Measurements from ENCODE around the gene CD101. TPM values are rescaled to one million over a fixed set of nuclear protein-coding genes. Genes with fewer than 3 reads are reported as not detected.
A peak's percentile ranks its signal among the peaks of the same experiment; 100 is the strongest.

CD101 gene
- total RNA-seq, 1 donor from 2014 or later: 1.1 TPM

DNA sequence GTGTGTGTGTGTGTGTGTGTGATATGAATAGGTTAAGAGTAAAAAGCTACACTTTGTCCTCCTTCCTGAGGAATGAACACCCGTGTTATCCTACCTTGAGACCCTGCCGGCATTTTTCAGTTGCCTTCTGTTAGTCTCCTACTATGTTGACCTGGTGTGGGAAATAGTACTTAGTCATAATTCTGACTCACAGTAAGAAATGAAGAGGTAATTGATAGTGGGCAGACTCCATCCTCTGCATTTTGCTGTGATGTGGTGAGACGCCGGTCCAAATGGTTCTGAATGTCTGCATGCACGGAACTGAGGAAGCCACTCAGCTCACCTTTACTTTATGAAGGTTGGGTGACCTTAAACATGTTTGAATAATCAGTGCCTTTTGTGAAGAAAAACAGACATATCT lies 12.6 kb downstream of the CD101 start:
- no peak for DNase-seq

DNA sequence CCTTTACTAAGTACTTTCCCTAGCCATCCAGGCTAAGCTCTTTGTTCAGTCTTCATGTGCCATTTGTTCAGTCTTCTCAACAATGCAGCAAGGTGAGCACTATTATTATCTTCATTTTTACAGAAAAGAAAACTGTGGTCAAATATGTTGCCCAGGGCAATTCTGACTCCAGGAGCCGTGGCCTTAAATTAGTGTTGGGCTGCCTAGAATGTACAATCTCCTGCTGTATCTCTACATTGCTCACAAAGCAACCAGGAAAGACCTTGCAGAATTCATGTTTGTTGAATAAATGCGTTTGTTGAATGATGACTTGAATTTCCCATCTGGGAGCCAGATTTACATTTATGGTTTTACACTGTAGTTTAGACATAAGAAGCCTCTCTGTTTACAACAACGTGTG lies 14.2 kb downstream of the CD101 start:
- DNase-seq: no peak

DNA sequence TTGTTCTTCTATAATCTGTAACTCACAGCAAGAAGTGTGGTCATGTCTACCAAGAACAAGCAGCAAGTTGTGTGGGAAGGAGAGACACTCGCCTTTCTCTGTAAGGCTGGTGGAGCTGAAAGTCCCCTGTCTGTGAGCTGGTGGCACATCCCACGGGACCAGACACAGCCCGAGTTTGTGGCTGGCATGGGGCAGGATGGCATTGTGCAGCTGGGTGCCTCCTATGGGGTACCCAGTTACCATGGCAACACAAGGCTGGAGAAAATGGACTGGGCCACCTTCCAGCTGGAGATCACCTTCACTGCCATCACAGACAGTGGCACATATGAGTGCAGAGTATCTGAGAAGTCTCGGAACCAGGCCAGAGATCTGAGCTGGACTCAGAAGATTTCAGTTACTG lies 15.5 kb downstream of the CD101 start:
- DNase-seq: no peak

DNA sequence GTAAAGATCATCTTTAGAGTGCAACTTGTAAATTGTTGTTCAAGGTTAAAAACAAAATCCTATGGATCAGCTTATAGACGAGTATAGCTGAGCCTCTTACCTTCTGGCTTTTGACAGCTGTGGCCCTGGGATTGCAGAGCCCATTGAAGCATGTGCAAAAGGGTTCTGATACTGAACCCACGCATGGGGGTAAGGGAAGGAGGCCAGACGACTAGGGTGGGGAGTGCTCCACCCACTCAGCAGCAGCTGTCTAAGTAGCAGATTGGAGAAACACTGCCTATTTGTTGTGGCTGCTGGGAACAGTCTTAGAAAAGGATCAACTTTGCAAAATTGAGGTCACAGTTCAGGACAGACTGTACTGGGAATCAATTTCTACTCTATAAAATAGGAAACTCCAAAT lies 16.1 kb downstream of the CD101 start:
- peak; percentile 16 for DNase-seq

DNA sequence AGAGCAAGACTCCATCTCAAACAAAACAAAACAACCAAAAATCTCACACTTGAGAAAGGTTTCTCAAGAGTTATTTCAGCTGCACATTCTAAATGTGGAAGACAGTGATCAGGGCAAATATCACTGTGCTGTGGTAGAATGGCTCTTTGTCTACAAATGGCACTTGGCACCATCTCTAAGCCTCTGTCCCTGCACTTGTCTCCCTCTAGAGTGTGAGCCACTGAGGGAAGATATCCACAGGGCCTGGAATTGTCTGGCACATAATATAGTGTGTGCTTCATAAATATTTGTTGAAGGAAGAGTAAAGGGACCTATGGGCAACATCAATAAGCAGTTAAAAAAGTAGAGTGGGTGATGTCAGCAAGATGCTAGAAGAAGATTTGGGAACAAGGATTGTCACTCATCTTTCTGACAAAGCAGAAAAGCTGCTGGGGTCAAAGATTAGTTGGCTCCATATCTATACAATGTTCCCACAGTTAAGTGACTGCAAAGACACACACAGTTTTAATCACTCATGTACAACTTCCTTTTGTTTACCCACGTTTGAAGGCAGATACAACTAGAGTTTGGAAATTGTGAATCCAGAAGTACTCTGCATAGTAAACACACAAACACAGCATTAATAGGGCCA lies 19.1 kb downstream of the CD101 start:
- DNase-seq: no peak

DNA sequence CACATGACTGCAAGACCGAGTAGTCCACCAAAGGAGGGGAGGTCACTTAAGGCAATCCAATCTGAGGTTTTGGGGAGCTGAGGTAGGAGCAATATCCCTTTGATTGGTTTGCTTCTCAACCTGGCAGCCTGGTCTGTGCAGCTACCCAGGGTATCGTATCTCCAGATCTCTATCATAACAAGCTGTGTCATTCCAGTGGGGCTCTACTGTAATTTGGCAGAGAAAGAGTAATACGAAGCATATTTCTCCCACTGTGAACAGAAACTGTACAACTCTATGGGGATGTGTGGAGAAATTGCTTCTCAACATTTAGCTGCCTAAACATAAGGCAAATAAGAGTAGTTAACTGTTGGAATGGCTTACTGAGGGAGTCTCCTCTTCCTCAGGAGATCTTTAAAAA lies 20.6 kb downstream of the CD101 start:
- no peak for DNase-seq

DNA sequence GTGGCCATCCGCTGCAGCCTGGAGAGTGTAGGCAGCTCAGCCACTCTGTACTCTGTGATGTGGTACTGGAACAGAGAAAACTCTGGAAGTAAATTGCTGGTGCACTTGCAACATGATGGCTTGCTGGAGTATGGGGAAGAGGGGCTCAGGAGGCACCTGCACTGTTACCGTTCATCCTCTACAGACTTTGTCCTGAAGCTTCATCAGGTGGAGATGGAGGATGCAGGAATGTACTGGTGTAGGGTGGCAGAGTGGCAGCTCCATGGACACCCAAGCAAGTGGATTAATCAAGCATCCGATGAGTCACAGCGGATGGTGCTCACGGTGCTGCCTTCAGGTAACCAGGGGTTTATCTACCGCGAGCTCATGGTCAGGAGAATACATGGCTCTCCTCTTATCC lies 24.0 kb downstream of the CD101 start:
- DNase-seq: no peak

DNA sequence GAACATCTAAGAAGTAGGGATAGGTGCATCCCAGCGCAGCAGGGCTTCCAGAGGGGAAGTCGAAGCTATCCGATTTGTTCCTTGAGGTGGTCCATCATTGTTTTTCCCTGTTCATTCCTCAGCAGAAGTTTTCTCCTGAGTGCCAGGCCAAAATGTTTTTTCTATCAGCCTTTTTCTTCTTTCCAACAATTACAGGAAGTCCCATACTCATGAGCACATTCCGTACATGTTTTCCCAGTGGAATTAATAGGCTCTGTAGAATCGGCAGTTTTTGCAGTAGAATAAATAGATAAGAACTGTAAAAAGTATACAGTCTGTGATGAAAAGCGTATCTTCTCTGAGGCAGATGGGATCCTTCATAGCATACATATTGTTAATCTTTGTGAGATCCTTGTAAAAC lies 24.8 kb downstream of the CD101 start:
- no peak for DNase-seq

DNA sequence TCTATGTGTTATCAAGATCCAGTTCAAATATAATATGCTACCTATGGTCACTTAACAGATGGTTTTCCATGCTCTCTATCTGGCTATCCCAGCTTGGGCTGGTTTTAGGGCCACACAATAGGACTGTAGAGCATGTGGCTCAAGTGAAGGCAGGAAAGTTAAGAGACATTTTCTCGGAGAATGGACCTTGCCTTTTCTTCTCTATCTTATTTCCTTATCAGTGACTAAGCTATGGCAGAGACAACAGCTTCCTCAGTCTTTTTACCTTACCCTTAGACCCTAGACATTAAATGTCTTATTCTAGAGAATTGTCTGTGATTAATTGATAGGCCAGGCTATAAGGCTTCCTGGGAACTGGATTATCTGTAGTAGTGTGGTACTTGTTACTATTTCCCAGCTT lies 28.1 kb downstream of the CD101 start:
- DNase-seq: no peak

DNA sequence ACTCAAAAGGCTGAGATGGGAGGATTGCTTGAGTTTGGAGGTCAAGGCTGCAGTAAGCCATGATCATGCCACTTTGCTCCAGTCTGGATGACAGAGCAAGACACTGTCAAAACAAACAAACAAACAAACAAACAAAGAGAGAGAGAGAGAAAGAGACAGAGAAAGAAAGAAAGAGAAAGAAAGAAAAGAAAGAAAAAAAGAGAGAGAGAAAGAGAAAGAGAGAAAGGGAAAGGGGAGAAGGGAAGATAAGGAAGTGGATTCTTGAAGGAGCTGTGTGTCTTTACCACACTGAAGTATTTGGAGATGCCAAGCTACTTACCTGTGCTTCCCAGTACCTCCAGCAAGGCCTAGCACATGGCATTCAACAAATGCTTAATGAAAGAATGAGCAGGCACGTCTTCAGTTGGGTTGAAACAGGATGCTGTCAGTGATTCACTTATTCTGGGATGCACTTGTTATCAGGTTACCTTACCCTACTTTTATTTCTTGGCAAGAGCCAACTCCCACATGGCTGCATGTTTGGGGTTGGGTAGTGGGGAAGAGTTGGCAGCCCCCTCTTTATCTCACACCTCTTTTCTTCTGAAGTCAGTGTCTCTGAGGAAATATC lies 28.8 kb downstream of the CD101 start:
- DNase-seq: no peak

DNA sequence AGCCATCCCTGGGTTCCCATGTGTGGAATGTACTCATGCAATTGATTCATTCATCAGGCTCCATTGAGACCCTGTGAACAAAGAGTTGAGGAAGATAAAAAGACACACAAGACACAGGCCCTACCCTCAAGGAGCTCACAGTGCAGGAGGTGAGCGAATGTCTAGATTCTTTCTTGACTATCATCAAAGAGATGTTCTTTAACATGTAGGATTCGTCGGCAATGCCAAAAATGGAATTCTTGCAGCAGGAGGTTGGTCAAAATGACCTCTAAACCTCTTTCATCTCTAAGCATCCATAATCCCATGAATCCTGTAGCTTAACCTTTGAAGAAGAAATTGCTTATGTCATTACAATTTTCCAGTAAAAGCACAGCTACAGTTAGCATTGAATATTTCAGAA lies 30.7 kb downstream of the CD101 start:
- no peak for DNase-seq

DNA sequence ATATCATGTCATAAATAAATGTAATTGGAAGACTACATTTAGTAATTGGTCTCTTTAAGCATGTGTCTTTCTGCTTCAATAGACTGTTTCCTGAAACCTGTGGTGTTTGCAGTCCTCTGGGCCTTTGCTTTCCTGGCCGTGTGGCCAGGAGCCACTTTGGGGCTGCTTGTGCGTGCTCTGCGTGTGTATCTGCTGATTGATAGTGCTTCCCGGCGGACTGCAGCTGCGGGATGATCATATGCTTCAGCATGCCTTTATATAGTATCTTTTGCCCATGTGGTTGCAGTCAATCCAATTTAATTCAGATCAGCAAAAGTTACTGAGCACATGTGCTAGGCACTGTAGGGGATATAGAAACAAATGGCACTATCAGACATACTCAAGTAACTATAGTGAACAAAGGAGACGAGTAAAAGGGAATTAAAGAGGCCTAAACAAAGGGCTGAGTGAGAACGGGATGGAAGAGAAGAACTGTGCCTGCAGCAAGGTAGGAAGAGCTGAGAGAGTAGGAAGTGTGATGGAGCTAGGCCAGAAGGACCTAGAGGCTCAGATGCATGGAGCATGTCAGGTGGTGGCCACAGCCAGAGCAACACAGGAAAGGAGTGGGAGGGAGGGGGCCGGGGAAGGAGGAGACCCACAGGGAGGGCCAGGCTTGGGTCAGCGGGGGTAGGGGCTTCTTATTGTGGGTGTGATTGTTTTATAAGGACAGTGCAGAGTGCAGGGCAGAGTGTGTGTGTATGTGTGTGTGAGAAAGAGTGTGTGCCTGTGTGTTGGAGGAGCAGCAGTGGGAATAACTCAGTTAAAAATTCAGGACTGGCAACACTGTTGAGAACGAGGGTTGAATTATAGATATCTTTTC lies 31.4 kb downstream of the CD101 start:
- DNase-seq: no peak

DNA sequence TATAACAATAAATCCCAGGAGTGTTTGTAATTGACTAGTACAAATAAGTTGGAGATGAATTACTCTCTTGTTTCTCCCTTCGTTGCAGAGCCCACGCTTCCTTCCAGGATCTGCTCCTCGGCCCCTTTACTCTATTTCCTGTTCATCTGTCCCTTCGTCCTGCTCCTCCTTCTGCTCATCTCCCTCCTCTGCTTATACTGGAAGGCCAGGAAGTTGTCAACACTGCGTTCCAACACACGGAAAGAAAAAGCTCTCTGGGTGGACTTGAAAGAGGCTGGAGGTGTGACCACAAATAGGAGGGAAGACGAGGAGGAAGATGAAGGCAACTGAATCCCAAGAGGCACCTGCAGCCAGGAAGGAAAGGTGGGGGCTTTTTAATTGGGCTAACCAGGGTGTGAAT lies 32.2 kb downstream of the CD101 start:
- no peak for DNase-seq

DNA sequence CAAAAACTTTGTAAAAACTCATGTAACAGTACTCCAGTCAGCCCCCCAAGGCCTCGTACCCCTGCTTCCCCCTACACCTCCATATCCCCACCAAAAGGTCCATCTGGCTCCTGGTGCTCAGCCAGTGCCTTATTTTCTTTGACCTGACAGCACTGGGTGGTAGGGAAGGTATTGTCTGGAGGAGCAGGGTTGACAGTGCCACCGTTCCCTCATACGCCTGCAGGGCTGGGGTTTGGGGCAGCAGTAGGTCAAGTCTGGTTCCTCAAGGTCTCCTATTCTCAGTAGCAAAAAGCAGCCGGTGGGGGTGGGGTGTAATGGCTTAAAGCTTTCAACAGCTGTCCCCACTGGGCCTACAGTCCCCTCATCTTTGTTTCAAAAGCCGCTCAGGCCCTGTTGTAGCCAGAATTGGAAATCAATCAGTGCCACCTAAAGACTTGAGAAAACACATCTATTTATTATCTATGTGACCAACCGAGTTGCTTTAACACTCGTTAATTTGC lies 33.3 kb downstream of the CD101 start:
- no peak for DNase-seq

DNA sequence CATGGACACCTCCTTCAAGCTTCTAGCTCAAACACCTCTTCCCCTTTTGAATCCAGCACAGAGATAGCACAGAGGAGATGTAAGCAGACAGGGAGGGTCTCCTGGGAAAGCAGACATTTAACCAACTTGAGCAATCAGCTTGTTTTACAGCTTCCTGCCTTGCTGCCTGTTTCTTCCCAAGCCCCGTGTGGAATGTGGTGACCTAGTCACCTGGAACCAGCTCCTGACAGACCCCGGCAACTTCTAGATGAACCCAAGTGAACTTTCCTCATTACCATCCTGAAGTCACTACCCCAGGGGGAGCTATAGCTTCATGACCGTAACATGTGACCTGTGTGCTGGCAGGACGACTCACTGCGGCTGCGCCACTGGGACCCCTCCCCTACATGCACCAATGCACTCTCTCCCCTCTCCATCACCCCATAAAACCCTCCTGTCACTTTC lies 34.5 kb downstream of the CD101 start:
- DNase-seq: no peak

DNA sequence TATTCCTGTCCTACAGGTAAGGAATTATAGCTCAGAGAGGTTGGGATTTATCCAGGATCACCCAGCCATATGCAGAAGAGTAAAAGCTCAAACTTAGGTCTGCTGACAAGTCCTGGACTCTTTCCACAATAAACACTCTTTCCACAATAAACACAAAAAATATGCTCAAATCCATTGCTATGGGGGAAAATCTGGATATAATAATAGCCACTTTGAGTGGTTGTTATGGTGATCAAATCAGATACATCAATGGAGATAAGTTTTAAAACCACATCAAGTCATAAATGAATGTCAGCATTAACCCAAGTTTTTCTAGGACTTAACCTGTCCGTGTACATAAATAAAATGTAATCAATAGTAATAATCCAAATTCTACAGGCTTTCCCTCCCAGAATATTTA lies 36.2 kb downstream of the CD101 start:
- no peak for DNase-seq

DNA sequence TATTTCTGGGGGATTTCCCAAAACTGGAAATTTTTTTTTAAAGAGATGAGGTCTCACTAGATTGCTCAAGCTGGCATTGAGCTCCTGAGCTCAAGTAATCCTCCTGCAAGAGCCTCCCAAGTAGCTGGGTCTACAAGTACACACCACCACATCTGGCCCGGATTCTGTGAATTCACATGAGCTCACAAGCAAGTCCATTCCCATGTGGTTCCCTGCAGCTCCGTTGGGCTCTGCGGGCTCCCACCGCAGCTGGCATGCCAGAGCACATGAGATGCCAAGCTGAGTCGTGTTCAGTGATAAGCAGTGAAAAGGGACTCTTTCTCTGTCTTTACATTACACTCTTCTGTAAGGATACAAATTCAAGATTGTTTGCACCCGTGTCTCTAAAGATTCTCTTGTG lies 36.7 kb downstream of the CD101 start:
- no peak for DNase-seq

DNA sequence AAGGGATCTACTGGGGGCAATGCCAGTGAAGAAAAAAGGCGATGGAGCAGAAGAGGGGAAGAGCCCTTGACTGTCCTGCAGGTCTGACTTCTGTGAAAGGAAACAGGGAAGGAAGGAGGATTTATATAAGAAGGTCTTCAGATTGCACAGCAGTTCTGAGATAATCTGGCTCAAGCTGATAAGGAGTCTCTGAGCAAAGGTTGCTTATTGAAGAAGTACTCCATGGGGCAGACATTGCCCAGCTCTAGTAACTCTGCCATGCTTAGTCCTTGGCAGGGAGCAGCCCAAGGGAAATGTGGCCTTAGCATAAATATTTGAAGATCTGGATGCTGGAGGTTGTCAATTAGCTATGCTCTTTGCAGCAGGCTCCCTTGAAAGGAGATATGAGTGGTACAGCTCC lies 42.7 kb downstream of the CD101 start:
- DNase-seq: no peak

DNA sequence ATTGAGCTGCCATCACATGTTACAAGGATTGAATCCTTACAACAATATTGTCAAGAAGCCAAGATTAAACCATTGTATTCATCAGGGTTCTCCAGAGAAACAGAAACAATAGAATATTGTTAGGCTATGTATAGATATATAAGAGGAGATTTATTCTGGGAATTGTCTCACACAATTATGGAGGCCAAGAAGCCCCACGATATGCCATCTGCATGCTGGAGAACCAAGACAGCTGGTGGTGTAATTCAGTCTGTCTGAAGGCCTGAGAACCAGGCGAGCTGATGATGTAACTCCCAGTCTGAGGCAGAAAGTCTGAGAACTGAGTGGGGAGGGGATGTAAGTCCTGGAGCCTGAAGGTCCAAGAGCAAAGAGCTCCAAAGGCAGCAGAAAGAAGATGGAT lies 44.1 kb downstream of the CD101 start:
- DNase-seq: no peak

DNA sequence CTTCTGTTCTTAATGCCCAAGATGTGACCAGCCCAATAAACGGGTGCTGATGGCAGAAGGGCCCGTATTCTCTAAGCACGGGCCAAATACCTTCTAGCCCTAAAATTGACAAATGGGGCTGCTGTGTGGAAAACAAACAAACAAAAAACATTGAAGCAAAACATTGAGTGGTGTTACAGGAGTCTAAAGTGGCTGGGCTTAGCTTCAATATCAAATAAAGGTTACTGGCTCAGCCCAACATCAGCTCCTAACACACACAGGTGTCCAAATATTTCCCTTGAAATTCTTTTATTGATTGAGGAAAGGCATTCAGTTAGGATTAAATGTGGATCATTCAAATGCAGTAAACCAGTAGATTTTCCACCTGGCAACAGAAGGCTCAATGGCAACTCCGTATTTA lies 45.2 kb downstream of the CD101 start:
- DNase-seq: no peak

DNA sequence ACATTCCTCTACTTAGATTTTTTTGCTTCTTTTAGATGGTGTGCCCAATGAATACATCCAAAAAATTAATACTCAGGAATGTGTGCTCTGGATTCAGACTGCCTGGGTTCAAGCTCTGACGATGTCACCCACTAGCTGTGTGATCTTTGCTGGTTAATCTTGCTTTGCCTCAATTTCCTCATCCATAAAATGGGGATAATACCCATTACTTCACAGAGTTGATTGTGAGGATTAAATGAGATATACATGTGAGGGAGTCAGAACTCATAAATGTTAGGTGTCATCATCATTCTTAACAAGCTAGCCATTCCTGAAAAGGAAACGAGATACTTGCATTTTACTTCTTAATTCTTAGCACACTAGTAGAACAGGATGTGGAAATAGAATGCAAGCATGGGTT lies 45.7 kb downstream of the CD101 start:
- DNase-seq: no peak

DNA sequence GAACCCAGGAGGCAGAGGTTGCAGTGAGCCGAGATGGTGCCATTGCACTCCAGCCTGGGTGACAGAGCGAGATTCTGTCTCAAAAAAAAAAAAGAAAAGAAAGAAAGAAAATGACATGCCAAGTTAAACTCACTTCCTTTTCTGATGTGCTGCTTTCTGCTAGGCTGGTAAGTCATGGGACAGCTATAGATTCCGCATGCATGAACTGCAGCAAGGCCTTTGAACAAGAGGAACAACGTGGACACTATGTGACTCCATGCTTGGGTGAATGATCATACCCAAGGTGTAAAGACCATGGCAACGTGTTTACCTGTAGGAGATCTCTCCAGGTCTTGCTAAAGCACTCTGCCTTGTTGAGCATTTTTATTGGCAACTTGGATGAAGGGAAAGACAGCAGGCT lies 48.3 kb downstream of the CD101 start:
- DNase-seq: no peak

DNA sequence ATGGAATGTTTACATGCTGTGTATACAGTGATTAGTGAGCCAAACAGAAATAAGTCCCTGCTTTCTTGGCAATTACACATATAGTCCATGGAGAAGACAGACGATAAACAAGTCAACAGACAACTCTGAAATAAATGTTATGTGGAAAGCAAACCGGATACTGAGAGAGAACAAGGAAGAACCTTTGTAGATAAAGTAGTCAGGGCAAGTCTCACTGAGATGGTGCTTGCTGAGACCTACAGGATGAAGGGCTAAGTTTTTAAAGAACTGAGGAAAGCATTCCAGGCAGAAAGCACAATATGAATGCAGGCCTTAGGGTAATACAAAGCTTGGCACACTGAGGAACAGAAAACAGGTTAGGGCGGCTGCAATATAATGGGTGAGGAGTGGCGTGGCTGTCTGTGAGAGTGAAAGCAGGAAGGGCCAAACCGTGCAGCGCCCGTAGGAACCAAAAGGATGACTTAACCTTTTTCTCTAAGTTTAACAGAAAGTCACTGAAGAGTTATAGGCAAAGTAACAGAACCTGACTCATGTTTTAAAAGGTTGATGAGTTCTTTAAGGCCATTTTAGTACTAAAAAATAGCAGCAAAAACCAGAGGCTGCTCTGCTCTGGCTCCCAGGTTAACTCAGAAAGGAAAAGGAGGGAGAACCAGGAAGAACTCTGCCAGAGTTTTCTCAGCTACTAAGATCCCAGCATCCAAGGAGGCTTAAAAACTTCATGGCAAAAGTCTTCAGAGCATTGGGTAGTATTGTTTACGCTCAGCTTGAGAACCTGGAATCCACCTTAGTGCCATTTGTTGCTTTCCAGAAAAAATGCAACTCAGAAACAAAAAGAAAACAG lies 49.9 kb downstream of the CD101 start:
- no peak for DNase-seq
